BJ (cell line): ENCODE measurements around the gene TINAGL1. TPM values are rescaled to one million over a fixed set of nuclear protein-coding genes. Genes with fewer than 3 reads are reported as not detected.

Experiments
- CTCF ChIA-PET: fragments of 350-600 bp; formaldehyde crosslinking; extraction: SDS; loops from one replicate; lab custom pipeline; 2021; ENCODE audit warnings: antibody characterized with exemption, inconsistent platforms; lab: Yijun Ruan, JAX
- POLR2A ChIA-PET: fragments of 300-600 bp; sonication (Branson Sonifier 250); formaldehyde crosslinking; extraction: SDS; loops from one replicate; lab custom pipeline; 2021; ENCODE audit warnings: antibody characterized with exemption; lab: Charles Lee
- DNase-seq: peaks from one replicate; pipeline ENCODE4 v3.0.0-alpha.2; 2011; ENCODE audit warnings: low read depth
- H3K27me3 ChIP-seq: 2 replicates; pipeline ENCODE4 v1.6.0; 2011; ENCODE audit warnings: low read length; ENCODE audit not compliant: control insufficient read depth, insufficient read depth
- H3K36me3 ChIP-seq: 2 replicates; pipeline ENCODE4 v1.5.1; 2011; ENCODE audit warnings: low read length; ENCODE audit not compliant: control insufficient read depth, insufficient read depth
- H3K4me3 ChIP-seq: 2 replicates; pipeline ENCODE4 v1.5.1; 2011; ENCODE audit warnings: low read depth, mild to moderate bottlenecking, control low read depth, low read length
- polyA plus RNA-seq: library from polyadenylated mRNA; depleted of rRNA; stranded (reverse); fragments of >200 nt; gene quantifications from 2 replicates; pipeline ENCODE4 v1.2.3, GENCODE V29; 2011
- TF ChIP-seq, protein P1 (sequence below): IDR thresholded peaks from 2 replicates; pipeline ENCODE4 v1.5.1; 2011; ENCODE audit warnings: low read depth, mild to moderate bottlenecking, control low read depth, inconsistent platforms, low read length, moderate library complexity; ENCODE audit not compliant: insufficient read depth

TINAGL1 gene
- polyA plus RNA-seq, 1 experiment: 39.0 TPM

DNA sequence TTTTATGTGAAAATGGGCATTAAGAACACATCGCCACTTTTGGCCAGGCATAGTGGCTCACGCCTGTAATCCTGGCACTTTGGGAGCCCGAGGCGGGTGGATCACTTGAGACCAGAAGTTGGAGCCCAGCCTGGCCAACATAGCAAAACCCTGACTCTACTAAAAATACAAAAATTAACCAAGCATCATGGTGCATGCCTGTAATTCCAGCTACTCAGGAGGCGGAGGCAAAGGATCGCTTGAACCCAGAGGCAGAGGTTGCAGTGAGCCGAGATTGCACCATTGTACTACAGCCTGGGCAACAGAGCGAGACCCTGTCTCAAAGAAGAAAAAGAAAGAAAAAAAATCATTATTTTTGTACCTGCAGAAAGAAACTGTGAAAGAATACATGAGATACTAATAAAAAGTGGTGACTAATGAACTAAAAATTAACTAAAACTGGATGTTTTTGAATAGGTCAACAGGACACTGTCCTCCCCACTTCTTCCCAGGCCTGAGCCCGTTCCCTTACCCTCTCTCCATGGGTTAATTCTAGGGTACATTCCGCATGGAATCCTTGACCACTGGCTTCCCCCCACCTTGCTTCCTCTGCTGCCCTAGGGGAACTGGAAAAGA, 8.3 kb upstream of the TINAGL1 start:
- Histone ChIP-seq H3K27me3 (no peaks in the 10 kb centered on the region), H3K4me3 (no peak overlapping the region), H3K36me3 (no peaks in the 10 kb centered on the region)
- DNase-seq: no peak
- CTCF ChIA-PET: interaction anchor here (1.0 to 18.7 kb wide), 7 partner anchors 10 to 221 kb away, joined by 3 to 366 read pairs (median 3); no protein-coding TSS in a partner anchor
- TF ChIP-seq, protein P1, sequence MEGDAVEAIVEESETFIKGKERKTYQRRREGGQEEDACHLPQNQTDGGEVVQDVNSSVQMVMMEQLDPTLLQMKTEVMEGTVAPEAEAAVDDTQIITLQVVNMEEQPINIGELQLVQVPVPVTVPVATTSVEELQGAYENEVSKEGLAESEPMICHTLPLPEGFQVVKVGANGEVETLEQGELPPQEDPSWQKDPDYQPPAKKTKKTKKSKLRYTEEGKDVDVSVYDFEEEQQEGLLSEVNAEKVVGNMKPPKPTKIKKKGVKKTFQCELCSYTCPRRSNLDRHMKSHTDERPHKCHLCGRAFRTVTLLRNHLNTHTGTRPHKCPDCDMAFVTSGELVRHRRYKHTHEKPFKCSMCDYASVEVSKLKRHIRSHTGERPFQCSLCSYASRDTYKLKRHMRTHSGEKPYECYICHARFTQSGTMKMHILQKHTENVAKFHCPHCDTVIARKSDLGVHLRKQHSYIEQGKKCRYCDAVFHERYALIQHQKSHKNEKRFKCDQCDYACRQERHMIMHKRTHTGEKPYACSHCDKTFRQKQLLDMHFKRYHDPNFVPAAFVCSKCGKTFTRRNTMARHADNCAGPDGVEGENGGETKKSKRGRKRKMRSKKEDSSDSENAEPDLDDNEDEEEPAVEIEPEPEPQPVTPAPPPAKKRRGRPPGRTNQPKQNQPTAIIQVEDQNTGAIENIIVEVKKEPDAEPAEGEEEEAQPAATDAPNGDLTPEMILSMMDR: no peak
- POLR2A ChIA-PET: interaction anchor here (0.5 kb wide), 1 partner anchor 230 kb away, joined by 4 read pairs; no protein-coding TSS in a partner anchor

DNA sequence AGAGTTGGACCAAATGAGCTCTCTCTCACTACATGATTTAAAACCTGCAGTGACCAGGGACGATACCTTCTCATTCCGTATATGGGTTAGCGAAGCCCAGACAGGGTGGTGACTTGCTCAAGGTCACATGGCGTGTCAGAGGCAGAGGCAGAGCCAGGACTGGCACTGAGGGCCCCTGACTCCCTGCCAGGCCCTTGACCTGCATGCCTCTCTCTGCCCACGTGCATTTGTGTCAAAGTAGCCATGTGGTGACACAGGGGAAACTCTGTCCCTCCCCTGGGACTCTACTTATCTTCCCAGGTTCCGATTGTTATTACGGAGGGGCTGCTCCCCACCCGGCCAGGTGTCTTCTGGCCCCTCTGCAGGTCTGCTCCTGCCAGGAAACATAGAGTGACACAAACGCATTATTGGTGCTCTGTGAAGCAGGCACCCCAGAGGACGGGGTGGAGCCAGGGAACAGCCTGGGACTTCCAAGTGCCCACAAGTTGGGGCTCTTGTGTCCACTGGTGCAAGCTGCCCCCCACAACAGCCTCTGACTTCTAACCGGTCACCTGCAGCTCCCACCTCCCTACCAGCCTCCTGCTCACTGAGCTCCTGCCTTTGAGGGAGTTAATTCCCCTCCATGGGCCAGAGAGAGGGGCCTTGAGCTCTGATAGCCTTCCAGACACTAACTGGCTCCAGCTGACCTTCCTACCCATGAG, 7.3 kb upstream of the TINAGL1 start:
- Histone ChIP-seq H3K36me3 (no peaks in the 10 kb centered on the region), H3K4me3 (no peak overlapping the region), H3K27me3 (no peaks in the 10 kb centered on the region)
- TF ChIP-seq, protein P1: no peak
- CTCF ChIA-PET: interaction anchor here (1.2 to 18.7 kb wide), 4 partner anchors 9 to 220 kb away, joined by 3 to 366 read pairs (median 16); no protein-coding TSS in a partner anchor
- POLR2A ChIA-PET: interaction anchor here (0.5 kb wide), 1 partner anchor 229 kb away, joined by 4 read pairs; no protein-coding TSS in a partner anchor
- no peak for DNase-seq

DNA sequence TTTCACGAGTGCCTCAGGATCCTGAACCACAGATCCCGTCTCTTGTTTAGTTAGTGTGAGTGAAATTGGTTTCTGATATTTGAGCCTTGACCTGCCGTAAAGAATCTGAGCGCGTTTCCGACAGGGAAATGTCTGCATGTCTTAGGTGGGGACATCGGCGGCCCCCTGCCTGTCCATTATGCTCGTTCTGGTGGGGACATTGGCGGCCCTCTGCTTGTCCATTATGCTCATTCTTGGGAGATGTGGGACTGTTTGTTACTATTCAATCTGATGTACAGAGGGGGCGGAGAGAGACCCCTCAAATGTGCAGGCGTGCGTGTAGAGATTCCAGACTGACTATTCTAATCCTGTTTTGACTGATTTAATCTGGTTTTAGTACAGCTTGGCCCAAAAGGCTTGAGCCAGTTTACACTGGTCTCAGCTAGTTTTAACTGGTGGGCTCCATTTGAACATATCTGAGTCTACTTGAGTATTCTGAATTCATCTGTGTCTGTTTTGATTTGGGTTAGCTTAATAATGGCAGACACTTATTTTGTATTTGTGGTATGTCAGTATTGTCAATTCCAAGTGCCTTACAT, 6.6 kb upstream of the TINAGL1 start:
- POLR2A ChIA-PET: no interaction called here
- no peak for DNase-seq
- H3K27me3 ChIP-seq: no peaks in the 10 kb centered on the region
- TF ChIP-seq, protein P1: no peak
- no peak overlapping the region for H3K4me3 ChIP-seq
- no peaks in the 10 kb centered on the region for H3K36me3 ChIP-seq
- CTCF ChIA-PET: interaction anchor here (1.2 to 18.7 kb wide), 3 partner anchors 15 to 220 kb away, joined by 4 to 366 read pairs (median 27); no protein-coding TSS in a partner anchor

DNA sequence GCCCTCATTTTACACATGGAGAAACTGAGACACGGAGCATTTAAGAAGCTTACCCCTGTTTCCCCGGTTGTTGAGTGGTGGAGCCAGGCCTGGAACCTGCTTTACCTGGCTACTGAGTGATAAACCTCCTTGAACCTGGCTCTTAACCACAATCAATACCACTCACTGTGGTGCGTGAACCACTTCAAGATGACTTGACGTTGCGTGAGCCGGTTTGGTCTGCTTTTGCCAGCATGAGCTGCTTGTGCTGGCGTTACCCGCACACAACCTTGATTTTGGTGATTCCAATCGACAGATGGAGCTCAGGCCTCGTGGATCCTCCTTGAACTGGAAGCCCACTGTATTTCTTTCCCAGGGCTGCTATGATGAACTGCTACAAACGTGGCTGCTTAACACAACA, 6.1 kb upstream of the TINAGL1 start:
- ChIA-PET CTCF (interaction anchor here (0.9 to 18.7 kb wide), 4 partner anchors 19 to 219 kb away, joined by 3 to 366 read pairs (median 16); no protein-coding TSS in a partner anchor), POLR2A (no interaction called here)
- no peaks in the 10 kb centered on the region for H3K36me3 ChIP-seq
- TF ChIP-seq, protein P1: no peak
- DNase-seq: no peak
- no peaks in the 10 kb centered on the region for H3K27me3 ChIP-seq
- H3K4me3 ChIP-seq: no peak overlapping the region

DNA sequence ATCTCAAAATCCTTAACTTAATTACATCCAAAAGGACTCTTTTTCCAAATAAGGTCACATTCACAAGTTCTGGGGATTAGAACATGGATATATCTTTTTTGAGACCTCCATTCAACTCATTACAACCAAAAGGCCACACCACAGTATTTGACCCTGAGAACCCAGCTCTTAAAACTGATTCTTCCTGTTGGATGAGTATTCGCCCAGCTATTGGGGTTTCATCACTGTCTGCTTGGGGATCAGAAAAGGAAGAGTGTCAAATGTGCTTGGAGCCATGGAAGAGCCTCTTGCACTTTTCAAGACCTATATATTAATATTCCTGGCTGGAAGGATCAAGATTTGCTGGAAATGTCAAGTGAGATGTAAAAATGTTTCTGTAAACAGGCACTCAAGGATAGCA, 5.4 kb upstream of the TINAGL1 start:
- H3K4me3 ChIP-seq: no peak overlapping the region
- H3K27me3 ChIP-seq: no peaks in the 10 kb centered on the region
- no peaks in the 10 kb centered on the region for H3K36me3 ChIP-seq
- ChIA-PET CTCF (interaction anchor here (0.6 to 18.7 kb wide), 5 partner anchors 19 to 218 kb away, joined by 3 to 366 read pairs (median 4); no protein-coding TSS in a partner anchor), POLR2A (no interaction called here)
- no peak for DNase-seq
- TF ChIP-seq, protein P1: no peak
